ENCODE results near the gene PLK4. TPM values are rescaled to one million over a fixed set of nuclear protein-coding genes. Genes with fewer than 3 reads are reported as not detected.
"Not testable (repeated sequence)": the region's sequence is repeated elsewhere in the genome, so short reads cannot be mapped to it uniquely, and the experiment has no call there.

PLK4 gene
- total and polyA plus RNA-seq, 2 donors (not counting 1 experiment from before 2014, with no cell fraction given): 1.2 to 4.3 TPM

GRCh38 chr4:127896069-127896468, 15.4 kb downstream of the PLK4 start:
- no peak overlapping the region for H3K9ac ChIP-seq (ENCODE audit: low read length)
- no peaks in the 10 kb centered on the region for H4K20me1 ChIP-seq (ENCODE audit: control insufficient read depth, insufficient read depth, low read length, poor library complexity, severe bottlenecking)
- H3K27me3 Mint-ChIP-seq: no peaks in the 10 kb centered on the region
- H3K9me3 ChIP-seq (ENCODE audit: control extremely low read depth in 1 of 3, control insufficient read depth in 2 of 3, insufficient read depth in 1 of 3, low read length in 2 of 3): no peaks in the 10 kb centered on the region
- H3K4me3 ChIP-seq (ENCODE audit: control extremely low read depth in 1 of 5, extremely low read depth in 1 of 5, insufficient read depth in 1 of 5, low read depth in 2 of 5, low read length in 4 of 5): no peak overlapping the region
- intact Hi-C loops (cut with micrococcal nuclease): no loop called here
- ATAC-seq (ENCODE audit: low read depth) (no peak), DNase-seq (no peak)
- no peaks in the 10 kb centered on the region for H3K9me3 Mint-ChIP-seq (ENCODE audit: insufficient read depth)
- CTCF ChIA-PET: no interaction called here
- H3K79me2 ChIP-seq (ENCODE audit: control insufficient read depth, insufficient read depth, low read length): no peaks in the 10 kb centered on the region
- no peaks in the 10 kb centered on the region for H3K4me1 ChIP-seq (ENCODE audit: control insufficient read depth in 2 of 2, insufficient read depth in 2 of 2, low read length in 2 of 2)
- WGBS (ENCODE audit: insufficient coverage): 80% methylated on average over 1 of the region's 1 CpG
- no peak overlapping the region for H3K4me2 ChIP-seq (replicated peaks; ENCODE audit: low read depth, low read length, poor library complexity, severe bottlenecking)
- peaks cover 0 to 3% of the 10 kb centered on the region in 2 experiments for H3K36me3 ChIP-seq (replicated peaks in 1 of 2; ENCODE audit: control extremely low read depth in 1 of 2, control insufficient read depth in 1 of 2, extremely low read depth in 1 of 2, insufficient read depth in 2 of 2, low read length in 1 of 2)
- H3K27ac ChIP-seq (ENCODE audit: low read length in 2 of 2): no peak overlapping the region
- POLR2A ChIA-PET: no interaction called here
- no peaks in the 10 kb centered on the region for H3K4me1 Mint-ChIP-seq
- TF ChIP-seq EZH2 (IDR thresholded peaks at IDR 0.05; ENCODE audit: borderline replicate concordance, insufficient read depth, low read depth, low read length, poor library complexity, severe bottlenecking) (no peak), CTCF (IDR thresholded peaks at IDR 0.05) (no peak)
- H3K4me3 Mint-ChIP-seq: no peak overlapping the region
- no peaks in the 10 kb centered on the region for H3K27me3 ChIP-seq (replicated peaks in 1 of 4; ENCODE audit: control extremely low read depth in 1 of 4, control insufficient read depth in 3 of 4, insufficient read depth in 4 of 4, low read length in 3 of 4)
- no peak overlapping the region for H2AFZ ChIP-seq (ENCODE audit: insufficient read depth, low read depth, low read length, poor library complexity, severe bottlenecking)
- H3K27ac Mint-ChIP-seq: no peak overlapping the region

DNA sequence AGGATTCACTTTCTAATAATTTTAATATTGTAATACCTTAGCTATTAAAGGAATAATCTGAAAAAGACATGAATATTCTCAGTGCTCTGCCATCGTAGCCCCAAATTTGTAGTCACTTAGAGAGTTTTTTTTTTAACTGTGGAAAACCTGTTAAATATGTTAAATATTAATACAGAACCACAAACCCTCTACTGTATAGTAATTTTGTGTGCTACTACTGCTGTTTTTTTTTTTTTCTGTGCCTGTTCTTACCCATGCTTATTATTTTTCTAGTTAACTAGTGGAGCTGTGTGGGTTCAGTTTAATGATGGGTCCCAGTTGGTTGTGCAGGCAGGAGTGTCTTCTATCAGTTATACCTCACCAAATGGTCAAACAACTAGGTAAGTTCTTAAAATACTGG, 15.8 kb downstream of the PLK4 start:
- no peak overlapping the region for H3K27ac Mint-ChIP-seq
- Histone ChIP-seq H3K27ac (ENCODE audit: low read length in 2 of 2) (no peak overlapping the region), H2AFZ (ENCODE audit: insufficient read depth, low read depth, low read length, poor library complexity, severe bottlenecking) (no peak overlapping the region), H3K36me3 (replicated peaks in 1 of 2; ENCODE audit: control extremely low read depth in 1 of 2, control insufficient read depth in 1 of 2, extremely low read depth in 1 of 2, insufficient read depth in 2 of 2, low read length in 1 of 2) (peaks cover 0 to 3% of the 10 kb centered on the region in 2 experiments), H3K79me2 (ENCODE audit: control insufficient read depth, insufficient read depth, low read length) (no peaks in the 10 kb centered on the region), H3K4me1 (ENCODE audit: control insufficient read depth in 2 of 2, insufficient read depth in 2 of 2, low read length in 2 of 2) (no peaks in the 10 kb centered on the region), H3K27me3 (replicated peaks in 1 of 4; ENCODE audit: control extremely low read depth in 1 of 4, control insufficient read depth in 3 of 4, insufficient read depth in 4 of 4, low read length in 3 of 4) (no peaks in the 10 kb centered on the region), H3K4me2 (replicated peaks; ENCODE audit: low read depth, low read length, poor library complexity, severe bottlenecking) (no peak overlapping the region), H3K9ac (ENCODE audit: low read length) (no peak overlapping the region), H4K20me1 (ENCODE audit: control insufficient read depth, insufficient read depth, low read length, poor library complexity, severe bottlenecking) (no peaks in the 10 kb centered on the region), H3K4me3 (ENCODE audit: control extremely low read depth in 1 of 5, extremely low read depth in 1 of 5, insufficient read depth in 1 of 5, low read depth in 2 of 5, low read length in 4 of 5) (no peak overlapping the region), H3K9me3 (ENCODE audit: control extremely low read depth in 1 of 3, control insufficient read depth in 2 of 3, insufficient read depth in 1 of 3, low read length in 2 of 3) (no peaks in the 10 kb centered on the region)
- no peak for TF ChIP-seq CTCF (IDR thresholded peaks at IDR 0.05)
- no peak for TF ChIP-seq EZH2 (IDR thresholded peaks at IDR 0.05; ENCODE audit: borderline replicate concordance, insufficient read depth, low read depth, low read length, poor library complexity, severe bottlenecking)
- no peaks in the 10 kb centered on the region for H3K4me1 Mint-ChIP-seq
- POLR2A ChIA-PET: no interaction called here
- intact Hi-C loops (cut with micrococcal nuclease): no loop called here
- H3K9me3 Mint-ChIP-seq (ENCODE audit: insufficient read depth): no peaks in the 10 kb centered on the region
- ATAC-seq (ENCODE audit: low read depth) (no peak), DNase-seq (no peak)
- CTCF ChIA-PET: no interaction called here
- WGBS (ENCODE audit: insufficient coverage): no CpG with 5 or more reads among the region's 1 CpG
- H3K4me3 Mint-ChIP-seq: no peak overlapping the region
- no peaks in the 10 kb centered on the region for H3K27me3 Mint-ChIP-seq

GRCh38 chr4:127899682-127900081, 19.0 kb downstream of the PLK4 start:
- intact Hi-C loops (cut with micrococcal nuclease); H3K4me1 ChIP-seq (ENCODE audit: control insufficient read depth in 2 of 2, insufficient read depth in 2 of 2, low read length in 2 of 2); H3K9ac ChIP-seq (ENCODE audit: low read length); CTCF ChIA-PET; H3K27me3 Mint-ChIP-seq; H3K4me3 Mint-ChIP-seq; H3K79me2 ChIP-seq (ENCODE audit: control insufficient read depth, insufficient read depth, low read length); H3K27me3 ChIP-seq (replicated peaks in 1 of 4; ENCODE audit: control extremely low read depth in 1 of 4, control insufficient read depth in 3 of 4, insufficient read depth in 4 of 4, low read length in 3 of 4); H3K9me3 Mint-ChIP-seq (ENCODE audit: insufficient read depth); H3K27ac Mint-ChIP-seq; H3K4me1 Mint-ChIP-seq; DNase-seq; POLR2A ChIA-PET; H3K4me2 ChIP-seq (replicated peaks; ENCODE audit: low read depth, low read length, poor library complexity, severe bottlenecking); ATAC-seq (ENCODE audit: low read depth); H3K4me3 ChIP-seq (ENCODE audit: control extremely low read depth in 1 of 5, extremely low read depth in 1 of 5, insufficient read depth in 1 of 5, low read depth in 2 of 5, low read length in 4 of 5); H3K27ac ChIP-seq (ENCODE audit: low read length in 2 of 2); H4K20me1 ChIP-seq (ENCODE audit: control insufficient read depth, insufficient read depth, low read length, poor library complexity, severe bottlenecking); H3K36me3 ChIP-seq (replicated peaks in 1 of 2; ENCODE audit: control extremely low read depth in 1 of 2, control insufficient read depth in 1 of 2, extremely low read depth in 1 of 2, insufficient read depth in 2 of 2, low read length in 1 of 2); H2AFZ ChIP-seq (ENCODE audit: insufficient read depth, low read depth, low read length, poor library complexity, severe bottlenecking); H3K9me3 ChIP-seq (ENCODE audit: control extremely low read depth in 1 of 3, control insufficient read depth in 2 of 3, insufficient read depth in 1 of 3, low read length in 2 of 3): not testable (repeated sequence)
- no CpG with 5 or more reads among the region's 4 CpGs for WGBS (ENCODE audit: insufficient coverage)
